Head of caudate nucleus (tissue), 42 donors: Measurements from ENCODE around the gene WFS1.

Experiments used
- DNase-seq, 42 donors: peaks; one replicate each; pipeline versions ENCODE4 v3.0.0 to v3.0.0-alpha.2; 2020 to 2021; ENCODE audit warnings: mixed read lengths in 7 of 42
- intact Hi-C: fragments of 100-400 bp; cut with DNase I; formaldehyde crosslinking; loops from one replicate; pipeline ENCODE4 v1.15.0; 2022

The WFS1 gene

DNA sequence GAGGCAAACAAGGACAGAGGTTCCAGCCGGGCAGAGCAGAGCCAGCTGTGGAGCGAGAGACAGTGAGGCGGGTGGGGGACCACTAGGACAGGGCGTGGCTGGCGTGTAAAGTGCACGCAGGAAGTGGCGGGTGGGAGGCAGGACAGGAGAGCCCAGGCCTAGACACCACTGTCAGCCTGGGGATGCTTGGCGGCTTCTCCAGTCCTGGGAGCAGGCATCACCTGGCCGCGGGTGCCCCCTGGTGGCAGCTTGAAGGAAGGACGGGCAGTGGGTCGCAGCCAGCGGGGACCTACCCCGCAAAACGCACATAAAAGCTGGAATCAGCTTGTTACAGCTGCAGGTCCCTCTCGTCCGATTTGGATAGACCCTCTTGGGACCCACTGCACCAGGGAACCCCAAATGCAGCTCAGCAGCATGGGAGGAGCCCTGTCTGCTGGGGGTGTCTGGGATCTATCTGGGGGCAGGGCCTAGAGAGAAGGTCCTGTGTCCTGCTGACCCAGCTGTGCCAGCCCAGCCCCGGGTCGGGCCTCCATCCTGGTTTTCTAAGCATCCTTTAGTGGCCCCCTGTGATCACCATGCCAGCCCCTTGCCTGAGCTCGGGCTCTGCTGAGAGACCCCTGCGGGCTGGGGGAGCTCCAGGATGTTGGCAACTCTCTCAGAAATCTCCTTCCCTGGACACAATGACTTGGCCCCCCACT, 57.7 kb downstream of the WFS1 start:
- intact Hi-C loops: loop anchor here (5.0 kb wide), 1 partner anchor 330 kb away; no protein-coding TSS in a partner anchor
- DNase-seq: peak; percentile 73 to 96 (median 88)

GRCh38 chr4:6328526-6328925, 58.9 kb downstream of the WFS1 start:
- intact Hi-C loops: loop anchor here (2.0 to 5.0 kb wide), 2 partner anchors 80 to 331 kb away; no protein-coding TSS in a partner anchor
- no peak for DNase-seq

- intact Hi-C loops: loop anchor here (2.0 to 5.0 kb wide), 2 partner anchors 81 to 332 kb away; no protein-coding TSS in a partner anchor
- DNase-seq: no peak
Measured at GRCh38 chr4:6329478-6330383, 60.1 kb downstream of the WFS1 start.

GRCh38 chr4:6330384-6330767, 60.7 kb downstream of the WFS1 start:
- intact Hi-C loops: no loop called here
- DNase-seq: no peak

DNA sequence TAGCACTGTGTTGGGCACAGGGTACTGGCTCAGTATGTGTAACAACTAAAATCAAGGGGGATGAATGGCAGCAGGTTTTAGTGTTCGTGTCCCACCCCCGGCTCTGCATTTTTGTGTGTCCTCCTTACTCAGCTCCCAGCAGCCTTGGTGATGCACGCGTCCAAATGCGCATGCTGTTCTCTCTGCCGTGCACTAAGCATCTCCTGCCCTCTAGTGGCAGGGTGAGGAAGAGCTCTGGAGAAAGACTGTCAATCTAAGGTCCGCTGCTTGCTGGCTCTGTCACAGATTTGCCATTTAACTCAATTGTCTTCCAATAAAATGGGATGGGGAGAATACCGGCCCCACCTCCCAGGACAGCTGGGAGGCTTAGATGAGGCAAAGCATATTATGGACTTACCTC, 61.4 kb downstream of the WFS1 start:
- DNase-seq: peak in 35 of 42 donors; percentile 33 to 79 (median 55)
- intact Hi-C loops: no loop called here

DNA sequence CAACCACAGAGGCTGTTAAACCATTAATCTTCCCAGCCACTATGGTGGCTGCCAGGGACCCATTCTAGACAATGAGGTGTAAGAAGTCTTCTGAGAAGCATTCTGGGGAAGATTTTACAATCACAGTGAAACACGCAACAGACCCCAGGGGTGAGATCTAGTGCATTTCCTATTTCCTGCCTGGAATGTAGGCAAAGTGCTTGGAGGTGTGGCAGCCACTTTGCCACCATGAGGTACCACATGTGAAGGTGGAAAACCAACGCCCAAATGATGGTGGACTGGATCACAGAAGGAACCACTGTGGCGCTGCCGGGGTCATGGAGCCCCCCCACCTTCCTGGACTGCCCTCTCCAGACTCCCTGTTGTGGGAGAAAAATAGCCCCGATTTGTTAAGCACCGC, 61.8 kb downstream of the WFS1 start:
- intact Hi-C loops: no loop called here
- no peak for DNase-seq

DNA sequence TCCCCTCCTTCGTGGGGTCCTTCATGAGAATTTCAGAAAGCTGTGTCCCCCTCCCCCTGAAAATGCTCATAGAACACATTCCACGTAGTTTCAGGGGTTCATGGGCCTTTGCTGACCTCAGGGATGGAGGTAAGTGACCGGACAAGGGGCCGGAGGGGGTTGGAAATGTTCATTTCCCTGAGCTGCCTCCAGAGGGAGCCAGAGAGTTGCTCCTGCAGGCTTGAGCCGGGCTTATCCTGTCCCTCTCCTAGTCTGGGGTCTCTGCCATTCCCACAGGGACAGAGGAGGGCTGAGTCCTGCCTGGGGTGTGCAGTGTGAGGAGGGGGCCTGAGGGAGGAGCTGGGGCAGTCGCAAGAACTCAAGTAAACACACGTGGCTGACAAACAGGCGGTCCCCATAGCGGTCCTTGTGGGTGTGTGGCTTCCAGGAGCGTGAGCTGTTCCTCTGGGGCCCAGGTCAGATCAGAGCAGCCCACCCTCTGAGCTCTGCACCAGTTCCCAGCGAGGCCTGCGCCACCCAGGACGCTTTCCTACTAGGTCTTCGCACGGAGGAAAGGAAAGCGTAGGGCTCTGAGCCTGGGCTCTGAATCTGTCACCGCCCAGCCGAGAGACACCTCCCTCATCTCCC, 62.5 kb downstream of the WFS1 start:
- peak in 20 of 42 donors; percentile 38 to 77 (median 53) for DNase-seq
- intact Hi-C loops: no loop called here

DNA sequence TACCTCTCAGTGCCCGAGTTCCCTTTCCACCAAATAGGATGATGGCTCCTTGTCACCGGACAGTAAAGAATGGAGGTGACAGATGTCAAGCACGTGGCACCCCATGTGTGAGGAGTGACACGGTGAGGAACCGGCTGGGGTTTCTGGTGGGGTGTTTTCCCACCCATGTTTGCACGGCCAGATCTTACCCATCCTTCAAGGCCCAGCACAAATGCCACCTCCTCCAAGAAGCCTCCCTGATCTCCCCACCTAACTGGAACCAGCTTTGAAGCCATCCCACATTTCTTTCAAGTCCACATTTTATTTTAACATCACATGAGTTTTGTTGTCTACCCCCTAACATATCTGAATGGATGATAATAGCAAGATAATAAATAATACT, 63.0 kb downstream of the WFS1 start:
- intact Hi-C loops: no loop called here

DNA sequence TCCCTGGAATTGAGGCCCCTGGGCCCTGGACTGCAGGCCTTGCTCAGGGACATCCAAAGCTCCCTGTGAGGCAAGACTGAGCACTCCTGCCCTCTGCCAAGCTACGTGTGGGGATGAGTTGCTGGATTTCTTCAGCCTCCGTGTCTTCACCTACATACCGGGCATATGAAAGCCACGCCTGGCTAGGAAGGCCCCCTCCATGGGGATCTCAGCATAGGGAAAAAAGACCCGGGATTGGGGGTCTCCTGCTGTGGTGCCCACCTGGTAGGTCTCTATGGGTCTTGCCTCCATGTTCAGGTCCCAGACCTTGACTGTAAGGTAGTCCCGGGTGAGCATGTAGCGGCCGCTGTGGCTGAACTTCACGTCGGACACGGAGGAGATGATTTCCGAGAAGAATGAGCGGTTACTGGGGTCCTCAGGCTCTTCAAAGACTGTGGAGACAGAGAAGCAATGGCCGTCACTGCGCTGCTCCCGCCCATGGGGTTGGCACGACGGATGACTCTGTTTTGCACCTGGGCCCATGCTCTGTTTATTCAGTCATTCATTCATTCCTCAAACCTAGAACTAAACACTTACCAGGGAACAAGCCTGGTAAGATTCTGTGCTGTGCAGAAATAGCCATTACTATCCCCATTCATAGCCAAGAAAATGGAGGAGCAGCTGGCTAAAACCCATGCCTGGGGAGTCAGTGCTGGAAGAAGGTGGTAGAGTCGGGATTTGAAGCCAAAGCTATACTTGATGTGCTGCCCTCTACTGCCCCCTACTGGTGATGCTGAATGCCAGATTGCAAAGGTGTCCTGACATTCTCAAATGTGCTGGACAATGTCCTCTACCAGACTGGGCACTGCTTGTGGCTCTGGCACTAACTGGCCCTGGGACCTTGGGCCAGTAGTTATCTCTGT, 63.9 kb downstream of the WFS1 start:
- DNase-seq: peak in 4 of 42 donors; percentile 53 to 65 (median 56)
- intact Hi-C loops: no loop called here

More for the DNA sequence above, 63.0 kb downstream of the WFS1 start:
- DNase-seq: no peak

- intact Hi-C loops: no loop called here
- DNase-seq: no peak
Measured at GRCh38 chr4:6334203-6334887, 64.7 kb downstream of the WFS1 start.

GRCh38 chr4:6335040-6335590, 65.5 kb downstream of the WFS1 start:
- intact Hi-C loops: no loop called here
- DNase-seq: peak in 1 of 42 donors; percentile 53

DNA sequence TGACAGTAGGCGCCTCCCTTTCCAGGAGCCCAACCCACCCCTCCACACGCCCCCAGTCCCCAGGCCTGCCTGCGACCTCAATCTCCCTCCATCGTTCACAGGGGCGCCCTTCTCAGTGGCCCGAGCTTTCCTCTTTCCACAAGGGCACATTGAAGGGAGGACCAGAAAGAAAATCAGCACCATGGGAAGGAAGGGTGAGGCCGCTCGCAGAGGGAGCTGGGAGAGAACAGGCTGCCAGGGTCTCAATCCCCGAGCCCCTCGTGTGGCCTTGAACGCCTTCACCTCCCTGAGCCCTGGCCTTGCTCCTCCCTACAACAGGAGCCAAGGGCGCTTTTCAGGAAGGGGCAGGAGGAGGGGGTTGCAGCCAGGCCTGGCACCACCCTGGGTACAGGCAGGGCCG, 66.5 kb downstream of the WFS1 start:
- intact Hi-C loops: no loop called here

GRCh38 chr4:6337331-6337935, 67.8 kb downstream of the WFS1 start:
- no peak for DNase-seq
- intact Hi-C loops: no loop called here

More for the DNA sequence above, 66.5 kb downstream of the WFS1 start:
- DNase-seq: no peak

DNA sequence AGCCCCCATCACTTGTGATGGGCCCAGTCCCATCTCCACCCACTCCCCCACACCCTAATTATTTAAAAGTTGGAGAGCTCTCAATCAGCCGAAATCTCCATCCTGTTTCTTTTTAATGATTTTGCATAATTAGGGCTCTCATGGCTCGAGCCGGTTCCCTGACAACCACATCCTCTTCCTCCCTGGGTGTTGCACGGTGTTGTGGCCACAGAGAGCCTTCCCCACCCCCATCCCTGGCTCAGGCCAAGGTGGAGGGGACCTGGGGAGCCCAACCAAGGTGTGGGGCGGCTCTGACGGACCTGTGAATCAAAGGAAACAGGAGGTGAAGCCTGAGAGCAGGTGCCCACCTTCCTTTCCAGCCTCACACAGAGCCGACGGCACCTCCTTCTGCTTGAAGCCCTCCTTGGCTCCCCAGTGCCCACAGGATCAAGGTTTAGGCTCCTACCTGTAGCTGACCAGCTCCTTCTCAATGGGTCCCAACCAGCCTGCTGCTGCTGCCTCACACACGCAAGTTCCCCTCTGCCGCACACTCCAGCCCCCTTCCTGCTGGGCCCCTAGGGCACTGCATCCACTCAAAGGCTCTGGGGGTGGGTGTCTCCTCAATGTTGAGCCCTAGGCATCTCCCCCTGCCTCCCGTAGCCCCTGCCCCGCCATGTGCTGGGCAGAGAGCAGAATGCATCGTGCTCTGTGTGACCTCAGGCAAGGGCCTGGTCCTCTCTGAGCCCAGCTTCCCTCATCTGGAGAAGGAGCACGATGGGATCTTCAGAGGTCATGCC, 68.7 kb downstream of the WFS1 start:
- no peak for DNase-seq
- intact Hi-C loops: no loop called here

GRCh38 chr4:6338951-6339817, 69.5 kb downstream of the WFS1 start:
- no peak for DNase-seq
- intact Hi-C loops: no loop called here
